OCI-LY7 (cell line): ENCODE measurements around the gene PEPD. TPM values are rescaled to one million over a fixed set of nuclear protein-coding genes. Genes with fewer than 3 reads are reported as not detected.

Experiments
- BruUV-seq: library from RNA; stranded (reverse); fragments of 400-500 nt; replicated peaks from 2 replicates; lab custom pipeline; 2021; lab: Mats Ljungman, UMichigan
- CTCF ChIA-PET: fragments of 300-600 bp; sonication (Branson Sonifier 250); formaldehyde crosslinking; loops from one replicate; lab custom pipeline; 2022; ENCODE audit warnings: antibody characterized with exemption; ENCODE audit not compliant: unreplicated experiment; lab: Charles Lee
- POLR2A ChIA-PET: fragments of 300-600 bp; sonication (Branson Sonifier 250); formaldehyde crosslinking; loops from one replicate; lab custom pipeline; 2022; ENCODE audit warnings: antibody characterized with exemption; lab: Charles Lee
- DNase-seq: peaks from one replicate; pipeline ENCODE4 v3.0.0-alpha.2; 2015; ENCODE audit warnings: low spot score
- H2AFZ ChIP-seq: fragments of 200-600 bp; sonication (generic), shearing (Covaris generic); 2 replicates; pipeline ENCODE4 v1.6.1; 2014; ENCODE audit warnings: mild to moderate bottlenecking, antibody characterized with exemption, low read length, moderate library complexity
- H3K27ac ChIP-seq: fragments of 200-600 bp; sonication (generic); 2 replicates; pipeline ENCODE4 v1.5.1; 2014; ENCODE audit warnings: mixed run types, low read depth, mild to moderate bottlenecking, moderate library complexity, low read length, inconsistent platforms; ENCODE audit not compliant: poor library complexity, severe bottlenecking
- H3K36me3 ChIP-seq: fragments of 200-600 bp; sonication (generic); 2 replicates; pipeline ENCODE4 v1.6.1; 2014; ENCODE audit warnings: mild to moderate bottlenecking, antibody characterized with exemption, low read length, moderate library complexity, mixed read lengths; ENCODE audit not compliant: insufficient read depth
- H3K4me1 ChIP-seq: fragments of 200-600 bp; sonication (generic); 2 replicates; pipeline ENCODE4 v1.5.1; 2014; ENCODE audit warnings: mild to moderate bottlenecking, low read length; ENCODE audit not compliant: insufficient read depth, poor library complexity, severe bottlenecking
- H3K4me2 ChIP-seq: fragments of 200-600 bp; sonication (generic); 2 replicates; pipeline ENCODE4 v1.6.1; 2014; ENCODE audit warnings: mild to moderate bottlenecking, low read length
- H3K4me3 ChIP-seq: fragments of 200-600 bp; sonication (generic); 2 replicates; pipeline ENCODE4 v1.5.1; 2014; ENCODE audit warnings: mild to moderate bottlenecking, low read depth, low read length; ENCODE audit not compliant: poor library complexity, severe bottlenecking
- H3K79me2 ChIP-seq: fragments of 200-600 bp; sonication (generic); 2 replicates; pipeline ENCODE4 v1.6.1; 2016; ENCODE audit warnings: low read depth, mild to moderate bottlenecking, low read length, moderate library complexity, mixed read lengths; ENCODE audit not compliant: insufficient read depth
- H3K9me2 ChIP-seq: fragments of 200-600 bp; sonication (generic); 2 replicates; pipeline ENCODE4 v1.6.1; 2016; ENCODE audit warnings: mild to moderate bottlenecking, low read length, mixed read lengths; ENCODE audit not compliant: insufficient read depth
- H3K9me3 ChIP-seq: fragments of 200-600 bp; sonication (generic); 2 replicates; pipeline ENCODE4 v1.6.1; 2014; ENCODE audit warnings: mild to moderate bottlenecking, mixed run types, low read length, mixed read lengths
- H4K20me1 ChIP-seq: fragments of 200-600 bp; sonication (generic); 2 replicates; pipeline ENCODE4 v1.6.1; 2014; ENCODE audit warnings: mild to moderate bottlenecking, antibody characterized with exemption, low read length, moderate library complexity, mixed read lengths; ENCODE audit not compliant: insufficient read depth
- CTCF ChIP-seq: fragments of 200-600 bp; sonication (generic); conservative IDR thresholded peaks from 2 replicates; pipeline ENCODE4 v1.5.1; 2014; ENCODE audit warnings: mild to moderate bottlenecking, antibody characterized with exemption, low read length, moderate library complexity, mixed read lengths
- EZH2phosphoT487 ChIP-seq: fragments of 200-600 bp; sonication (generic); IDR thresholded peaks from 2 replicates; pipeline ENCODE4 v1.6.1; 2018; ENCODE audit warnings: low read depth, borderline replicate concordance, mild to moderate bottlenecking, mixed run types, antibody characterized with exemption, low read length, moderate library complexity, mixed read lengths
- intact Hi-C: fragments of 100-400 bp; cut with micrococcal nuclease; formaldehyde crosslinking; loops from one replicate; pipeline ENCODE4 v1.10.0; 2022; ENCODE audit not compliant: unreplicated experiment
- total RNA-seq, 2 experiments: library from RNA; depleted of rRNA in 1 of 2; stranded (reverse); fragments of >200 nt in 1 of 2; shearing (Covaris generic) in 1 of 2; gene quantifications; 2 replicates each; pipeline ENCODE4 v1.2.3, GENCODE V29; 2014 to 2022

PEPD gene
- total RNA-seq, 2 experiments from 2014 or later, result 24.4 to 29.7 TPM

DNA sequence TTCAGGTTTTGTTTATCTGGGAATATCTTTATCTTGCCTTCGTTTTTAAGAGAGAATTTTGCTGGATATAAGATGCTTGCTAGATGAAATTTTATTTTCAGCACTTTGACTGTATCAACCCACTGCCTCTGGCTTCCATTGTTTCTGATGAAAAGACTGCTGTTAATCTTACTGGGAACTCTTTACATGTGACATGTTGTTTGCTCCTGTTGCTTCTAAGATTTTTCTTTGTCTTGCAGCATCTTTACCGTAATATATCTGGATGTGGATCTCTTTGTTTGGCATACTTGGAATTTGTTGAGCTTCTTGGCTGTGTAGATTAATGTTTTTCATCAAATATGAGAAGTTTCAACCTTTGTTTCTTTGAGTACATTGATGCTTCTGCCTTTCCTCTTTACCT is 166.1 kb downstream of the PEPD start:
- H2AFZ ChIP-seq, result no peak overlapping the region
- DNase-seq, result no peak
- intact Hi-C loops, result no loop called here
- H3K79me2 ChIP-seq, result no peaks in the 10 kb centered on the region
- H3K9me2 ChIP-seq, result no peaks in the 10 kb centered on the region
- ChIA-PET POLR2A (no interaction called here), CTCF (no interaction called here)
- H4K20me1 ChIP-seq, result no peaks in the 10 kb centered on the region
- no peak overlapping the region for H3K27ac ChIP-seq
- BruUV-seq, result no TSS peak
- H3K4me1 ChIP-seq, result no peaks in the 10 kb centered on the region
- no peak for TF ChIP-seq EZH2phosphoT487
- no peak for TF ChIP-seq CTCF
- no peaks in the 10 kb centered on the region for H3K36me3 ChIP-seq
- H3K4me2 ChIP-seq, result no peak overlapping the region
- H3K9me3 ChIP-seq, result no peaks in the 10 kb centered on the region
- H3K4me3 ChIP-seq, result no peak overlapping the region

DNA sequence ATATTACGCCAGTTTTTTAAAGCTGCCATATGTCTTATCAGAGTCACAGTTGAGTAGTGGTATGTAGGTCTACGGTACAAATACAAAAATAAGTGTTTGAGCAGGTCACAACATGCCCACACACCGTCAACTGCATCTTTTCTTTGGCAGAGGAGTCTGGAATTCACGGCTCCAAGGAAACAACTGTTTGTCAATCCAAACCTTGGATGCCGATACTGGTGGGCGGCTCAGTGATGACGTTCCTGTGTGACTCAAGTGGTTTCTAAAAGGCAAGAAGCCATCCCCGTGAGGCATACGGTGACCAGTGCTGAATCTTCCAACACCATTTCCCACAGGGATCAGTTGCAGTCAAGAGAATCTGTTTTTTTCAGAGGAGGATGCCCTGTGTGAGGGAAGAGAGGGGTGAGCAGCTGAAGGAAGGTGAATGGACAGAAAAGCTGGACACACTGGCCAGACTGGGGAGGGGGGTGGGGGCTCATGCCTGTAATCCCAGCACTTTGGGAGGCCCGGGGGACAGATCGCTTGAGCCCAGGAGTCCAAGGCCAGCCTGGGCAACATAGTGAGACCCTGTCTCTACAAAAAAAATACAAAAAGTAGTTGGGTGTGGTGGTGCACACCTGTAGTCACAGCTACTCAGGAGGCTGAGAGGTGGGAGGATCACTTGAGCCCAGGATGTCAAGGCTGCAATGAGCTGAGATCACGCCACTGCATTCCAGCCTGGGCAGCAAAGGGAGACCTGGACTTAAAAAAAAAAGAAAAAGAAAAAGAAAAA is 170.9 kb downstream of the PEPD start:
- Histone ChIP-seq H4K20me1 (no peaks in the 10 kb centered on the region), H3K36me3 (no peaks in the 10 kb centered on the region), H2AFZ (no peak overlapping the region), H3K9me2 (no peaks in the 10 kb centered on the region), H3K4me1 (no peaks in the 10 kb centered on the region), H3K4me3 (no peak overlapping the region), H3K4me2 (no peak overlapping the region), H3K27ac (no peak overlapping the region), H3K79me2 (no peaks in the 10 kb centered on the region), H3K9me3 (no peaks in the 10 kb centered on the region)
- no peak for DNase-seq
- BruUV-seq, result no TSS peak
- TF ChIP-seq CTCF (no peak), EZH2phosphoT487 (no peak)
- intact Hi-C loops, result no loop called here
- ChIA-PET POLR2A (no interaction called here), CTCF (no interaction called here)
